H1 (cell line): ENCODE measurements around the gene GLUD1. TPM values are rescaled to one million over a fixed set of nuclear protein-coding genes. Genes with fewer than 3 reads are reported as not detected.
"Not testable (repeated sequence)": the region's sequence is repeated elsewhere in the genome, so short reads cannot be mapped to it uniquely, and the experiment has no call there.

ENCODE experiments used
- CTCF ChIA-PET: fragments of 300-600 bp; sonication (Branson Sonifier 250); formaldehyde crosslinking; loops from one replicate; lab custom pipeline; 2021; ENCODE audit not compliant: partially characterized antibody; lab: Charles Lee
- POLR2A ChIA-PET: fragments of 300-600 bp; sonication (Branson Sonifier 250); formaldehyde crosslinking; loops from one replicate; lab custom pipeline; 2021; ENCODE audit warnings: inconsistent platforms; ENCODE audit not compliant: partially characterized antibody; lab: Charles Lee
- DNase-seq, 2 experiments: peaks; one replicate each; pipeline versions ENCODE4 v3.0.0 to v3.0.0-alpha.2; 2010 to 2022; ENCODE audit warnings: low spot score in 2 of 2, low read depth in 1 of 2, mixed read lengths in 1 of 2
- FAIRE-seq: peaks from 2 replicates; lab custom pipeline; 2011; peaks lifted over from hg19 to GRCh38; lab: Jason Lieb, UNC
- H2AFZ ChIP-seq: 2 replicates; pipeline ENCODE4 v1.8.1; 2012; ENCODE audit warnings: low read length, inconsistent platforms
- H2AK5ac ChIP-seq: 2 replicates; pipeline ENCODE4 v1.6.1; 2013; ENCODE audit warnings: low read depth, low read length
- H2BK120ac ChIP-seq: replicated peaks from 2 replicates; pipeline ENCODE3; 2013; ENCODE audit warnings: low read depth, low read length, inconsistent platforms
- H2BK12ac ChIP-seq: 2 replicates; pipeline ENCODE4 v1.6.1; 2013; ENCODE audit warnings: low read depth, low read length
- H2BK15ac ChIP-seq: 2 replicates; pipeline ENCODE4 v1.6.1; 2013; ENCODE audit warnings: low read length
- H2BK20ac ChIP-seq: 2 replicates; pipeline ENCODE4 v1.6.1; 2013; ENCODE audit warnings: low read length
- H2BK5ac ChIP-seq: 2 replicates; pipeline ENCODE4 v1.6.1; 2013; ENCODE audit warnings: low read depth, low read length
- H3K14ac ChIP-seq: 2 replicates; pipeline ENCODE4 v1.6.1; 2013; ENCODE audit warnings: inconsistent platforms; ENCODE audit not compliant: insufficient read length
- H3K18ac ChIP-seq: 2 replicates; pipeline ENCODE4 v1.6.1; 2013; ENCODE audit warnings: low read length; ENCODE audit errors: extremely low read depth
- H3K23ac ChIP-seq: 2 replicates; pipeline ENCODE4 v1.6.1; 2013; ENCODE audit warnings: inconsistent platforms; ENCODE audit not compliant: insufficient read length
- H3K23me2 ChIP-seq: 2 replicates; pipeline ENCODE4 v1.6.1; 2013; ENCODE audit warnings: low read depth, low read length
- H3K27ac ChIP-seq: 2 replicates; pipeline ENCODE4 v1.6.1; 2011; ENCODE audit warnings: low read depth, low read length, inconsistent platforms
- H3K27me3 ChIP-seq, 4 experiments: replicated peaks in 1 of 4; 1 replicate in 1 of 4; 2 replicates in 3 of 4; pipeline versions ENCODE4 v1.6.1 to v1.8.1; 2011 to 2013; ENCODE audit warnings: low read length in 3 of 4, mild to moderate bottlenecking in 3 of 4, inconsistent platforms in 2 of 4, mixed read lengths in 2 of 4, moderate library complexity in 1 of 4; ENCODE audit not compliant: control insufficient read depth in 3 of 4, insufficient read depth in 3 of 4; ENCODE audit errors: extremely low read depth in 1 of 4
- H3K36me3 ChIP-seq, 4 experiments: 2 replicates each; pipeline versions ENCODE4 v1.6.1 to v1.8.1; 2011 to 2013; ENCODE audit warnings: mild to moderate bottlenecking in 4 of 4, low read length in 3 of 4, moderate library complexity in 2 of 4, control low read depth in 1 of 4, inconsistent platforms in 1 of 4; ENCODE audit not compliant: insufficient read depth in 4 of 4, control insufficient read depth in 2 of 4
- H3K4ac ChIP-seq: replicated peaks from 2 replicates; pipeline ENCODE3; 2013; ENCODE audit warnings: low read length, low read depth, mixed read lengths, inconsistent platforms; ENCODE audit not compliant: insufficient read length
- H3K4me1 ChIP-seq, 4 experiments: replicated peaks in 1 of 4; 1 replicate in 1 of 4; 2 replicates in 3 of 4; pipeline versions ENCODE4 v1.6.1 to v1.8.1; 2011 to 2013; ENCODE audit warnings: low read length in 3 of 4, inconsistent platforms in 2 of 4, mixed read lengths in 1 of 4; ENCODE audit not compliant: insufficient read depth in 4 of 4, control insufficient read depth in 3 of 4
- H3K4me2 ChIP-seq, 2 experiments: 2 replicates each; pipeline versions ENCODE4 v1.6.1 to v1.8.1; 2011 to 2013; ENCODE audit warnings: low read depth in 2 of 2, low read length in 2 of 2, control low read depth in 1 of 2, inconsistent platforms in 1 of 2, mild to moderate bottlenecking in 1 of 2; ENCODE audit not compliant: insufficient read depth in 1 of 2
- H3K4me3 ChIP-seq, 4 experiments: fragments of 200-600, 300-600 bp in 1 of 4; sonication (generic), shearing (Covaris generic), sonication (Bioruptor Twin) in 1 of 4; 2 replicates each; pipeline versions ENCODE4 v1.5.1 to v1.8.1; 2011 to 2016; ENCODE audit warnings: low read length in 4 of 4, low read depth in 3 of 4, control low read depth in 2 of 4, inconsistent platforms in 2 of 4, mild to moderate bottlenecking in 2 of 4, mixed read lengths in 1 of 4, moderate library complexity in 1 of 4; ENCODE audit not compliant: insufficient read depth in 2 of 4; ENCODE audit errors: extremely low read depth in 1 of 4
- H3K56ac ChIP-seq: replicated peaks from 2 replicates; pipeline ENCODE3; 2013; ENCODE audit warnings: low read depth, mild to moderate bottlenecking, mixed read lengths, low read length, inconsistent platforms; ENCODE audit not compliant: insufficient read length
- H3K79me1 ChIP-seq: 2 replicates; pipeline ENCODE4 v1.6.1; 2013; ENCODE audit warnings: low read depth, low read length, control low read depth
- H3K79me2 ChIP-seq, 2 experiments: 2 replicates each; pipeline versions ENCODE4 v1.6.1 to v1.8.1; 2012 to 2013; ENCODE audit warnings: low read length in 2 of 2, mild to moderate bottlenecking in 2 of 2, inconsistent platforms in 1 of 2; ENCODE audit not compliant: insufficient read depth in 2 of 2, control insufficient read depth in 1 of 2
- H3K9ac ChIP-seq, 4 experiments: replicated peaks in 1 of 4; 1 replicate in 1 of 4; 2 replicates in 3 of 4; pipeline versions ENCODE4 v1.6.1 to v1.8.1; 2011 to 2013; ENCODE audit warnings: low read depth in 3 of 4, low read length in 3 of 4, control low read depth in 2 of 4, mild to moderate bottlenecking in 2 of 4, moderate library complexity in 2 of 4, inconsistent platforms in 1 of 4; ENCODE audit errors: extremely low read depth in 1 of 4
- H3K9me3 ChIP-seq, 2 experiments: 2 replicates each; pipeline versions ENCODE4 v1.6.1 to v1.8.1; 2012 to 2013; ENCODE audit warnings: mild to moderate bottlenecking in 2 of 2, moderate library complexity in 2 of 2, control low read depth in 1 of 2, inconsistent platforms in 1 of 2, low read depth in 1 of 2, low read length in 1 of 2, mixed read lengths in 1 of 2; ENCODE audit not compliant: insufficient read depth in 2 of 2
- H4K20me1 ChIP-seq, 2 experiments: replicated peaks in 1 of 2; 2 replicates each; pipeline versions ENCODE3 to v1.8.1; 2011 to 2013; ENCODE audit warnings: inconsistent platforms in 2 of 2, low read length in 2 of 2, mild to moderate bottlenecking in 1 of 2; ENCODE audit not compliant: insufficient read depth in 2 of 2, control insufficient read depth in 1 of 2
- H4K5ac ChIP-seq: 2 replicates; pipeline ENCODE4 v1.6.1; 2013; ENCODE audit warnings: low read length, low read depth, mixed read lengths, inconsistent platforms; ENCODE audit not compliant: insufficient read length
- H4K8ac ChIP-seq: 2 replicates; pipeline ENCODE4 v1.8.0; 2013; ENCODE audit warnings: mild to moderate bottlenecking, moderate library complexity, low read length, inconsistent platforms; ENCODE audit not compliant: insufficient read depth; ENCODE audit errors: extremely low read depth
- H4K91ac ChIP-seq: replicated peaks from 2 replicates; pipeline ENCODE3; 2013; ENCODE audit warnings: low read length, mixed read lengths, inconsistent platforms; ENCODE audit not compliant: insufficient read length
- WGBS, 2 experiments: shearing (Covaris generic) in 1 of 2; methylation state at CpG; one replicate each; pipeline versions ENCODE4 v1.1.6 to v1.1.7; 2013 to 2015; ENCODE audit warnings: low lambda C conversion rate in 2 of 2, mixed read lengths in 2 of 2, inconsistent platforms in 1 of 2, low coverage in 1 of 2, missing lambda C conversion rate in 1 of 2; ENCODE audit not compliant: insufficient replicate concordance in 2 of 2, insufficient coverage in 1 of 2, insufficient read length in 1 of 2; ENCODE audit errors: extremely low coverage in 1 of 2, missing lambda C conversion rate in 1 of 2; 5-methylcytosine and 5-hydroxymethylcytosine counted together
- polyA plus RNA-seq, 7 experiments: library from polyadenylated mRNA; depleted of rRNA in 3 of 7; stranded (reverse) in 5 of 7; unstranded in 2 of 7; fragments of >200 nt in 5 of 7; fragments of 200-250 nt in 2 of 7; gene quantifications; 1 replicate in 5 of 7; 2 replicates in 1 of 7; 4 replicates in 1 of 7; pipeline versions ENCODE4 v1.2.1 to v1.2.3, GENCODE V29; 2011 to 2013; ENCODE audit warnings: missing spikeins in 2 of 7, mixed read lengths in 2 of 7
- total RNA-seq: library from RNA; stranded (reverse); fragmentation: NEBNext Ultra II Directional; extraction: Animal tissue kit (Norgen Biotek cat#: 25700); gene quantifications from 2 replicates; pipeline ENCODE4 v1.2.1, GENCODE V29; 2021

GLUD1 gene
- total and polyA plus RNA-seq, 2 of the 8 experiments (the other 6 are each of a cell fraction or from before 2014, with no cell fraction given): 41.0 to 96.2 TPM

DNA sequence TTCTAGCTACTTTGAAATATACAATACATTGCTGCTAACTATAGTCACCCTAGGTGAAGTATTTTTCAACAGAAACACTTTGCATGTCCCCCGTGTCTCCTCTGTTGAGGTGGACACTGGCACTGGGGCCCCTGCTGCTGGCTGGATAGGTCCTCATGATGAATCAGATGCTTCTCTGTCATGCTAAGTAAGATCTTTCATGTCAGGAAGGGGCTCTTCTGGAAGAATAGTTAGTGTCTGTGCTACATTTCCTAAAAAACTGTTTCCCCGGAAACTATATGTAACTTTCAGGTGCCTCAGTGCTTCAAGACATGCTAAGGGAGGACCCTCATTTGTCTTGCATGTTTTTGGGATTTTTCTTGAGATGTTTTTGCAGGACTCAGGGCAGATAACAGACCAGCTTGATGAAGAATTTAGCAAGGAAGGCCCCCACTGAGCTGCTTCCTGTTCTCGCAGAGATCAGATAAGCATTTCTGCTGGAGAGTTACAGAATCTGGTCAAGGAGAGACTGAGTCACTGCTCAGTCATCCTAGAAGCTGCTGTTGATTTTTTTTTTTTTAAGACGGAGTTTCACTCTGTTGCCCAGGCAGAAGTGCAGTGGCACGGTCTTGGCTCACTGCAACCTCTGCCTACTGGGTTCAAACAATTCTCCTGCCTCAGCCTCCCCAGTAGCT is 69.2 kb downstream of the GLUD1 start:
- POLR2A ChIA-PET: interaction anchor here (0.6 kb wide), 1 partner anchor 67 kb away, joined by 5 read pairs; no protein-coding TSS in a partner anchor
- H2BK5ac ChIP-seq, H3K4me3 ChIP-seq, H3K56ac ChIP-seq, H3K18ac ChIP-seq, H4K5ac ChIP-seq, H3K4ac ChIP-seq, H3K4me1 ChIP-seq, H2BK15ac ChIP-seq, H2BK12ac ChIP-seq, H2AFZ ChIP-seq, H4K8ac ChIP-seq, H3K27ac ChIP-seq, CTCF ChIA-PET, H3K14ac ChIP-seq, H3K23me2 ChIP-seq, H3K36me3 ChIP-seq, H3K27me3 ChIP-seq, FAIRE-seq, H3K9me3 ChIP-seq, H3K79me2 ChIP-seq, H4K20me1 ChIP-seq, H4K91ac ChIP-seq, H3K23ac ChIP-seq, H2AK5ac ChIP-seq, H2BK120ac ChIP-seq, H2BK20ac ChIP-seq, DNase-seq, H3K9ac ChIP-seq, H3K79me1 ChIP-seq, H3K4me2 ChIP-seq: not testable (repeated sequence)
- WGBS, 2 experiments: 55% methylated on average over 5 of the region's 5 CpGs; no CpG with 5 or more reads in 1 of the 2 experiments

DNA sequence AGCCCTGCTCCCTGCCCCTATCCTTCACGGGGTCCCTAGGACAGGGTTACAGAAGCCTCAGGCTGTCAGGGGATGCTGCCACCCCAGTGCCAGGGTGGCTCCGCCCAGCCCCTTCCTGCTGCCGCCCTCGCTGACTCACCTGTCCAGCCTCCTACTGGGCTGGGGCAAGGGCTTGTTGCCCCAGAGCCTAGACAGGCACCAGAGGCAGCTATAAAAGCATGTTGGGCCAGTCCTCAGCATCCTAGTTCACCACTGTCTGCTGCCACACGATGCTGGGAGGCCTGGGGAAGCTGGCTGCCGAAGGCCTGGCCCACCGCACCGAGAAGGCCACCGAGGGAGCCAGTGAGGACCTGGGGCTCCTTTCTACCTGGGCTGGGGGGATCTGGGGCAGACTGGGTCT is 74.6 kb downstream of the GLUD1 start, which contains the start of gene FAM25A:
TSS of gene FAM25A (plus strand) at position 239 of the 400 bp plus-strand sequence. CDS start at position 270, 31 bp downstream.
- CTCF ChIA-PET, H3K4me3 ChIP-seq, H2AK5ac ChIP-seq, H3K23ac ChIP-seq, H2BK15ac ChIP-seq, H3K79me2 ChIP-seq, H2AFZ ChIP-seq, H3K27me3 ChIP-seq, H4K8ac ChIP-seq, H2BK120ac ChIP-seq, H3K4ac ChIP-seq, H2BK20ac ChIP-seq, H3K4me2 ChIP-seq, H3K9me3 ChIP-seq, H3K23me2 ChIP-seq, H3K18ac ChIP-seq, H2BK12ac ChIP-seq, H3K56ac ChIP-seq, H3K36me3 ChIP-seq, FAIRE-seq, H2BK5ac ChIP-seq, H3K14ac ChIP-seq, H3K4me1 ChIP-seq, H4K91ac ChIP-seq, H4K20me1 ChIP-seq, POLR2A ChIA-PET, H3K79me1 ChIP-seq, H4K5ac ChIP-seq, H3K9ac ChIP-seq, H3K27ac ChIP-seq, DNase-seq: not testable (repeated sequence)
- 90% methylated on average over 8 of the region's 9 CpGs; no CpG with 5 or more reads in 1 of the 2 experiments for WGBS, 2 experiments
